Fibroblast of villous mesenchyme (primary cell): ENCODE data around the gene CDH18. TPM values are rescaled to one million over a fixed set of nuclear protein-coding genes. Genes with fewer than 3 reads are reported as not detected.

Experiments
- DNase-seq: peaks from one replicate; pipeline ENCODE4 v3.0.0-alpha.2; 2010; ENCODE audit warnings: low read depth
- H3K4me3 ChIP-seq: 2 replicates; pipeline ENCODE4 v1.5.1; 2011; ENCODE audit warnings: low read depth, mild to moderate bottlenecking, low read length
- total RNA-seq: library from RNA; depleted of rRNA; stranded (reverse); fragments of >200 nt; gene quantifications from 2 replicates; pipeline ENCODE4 v1.2.3, GENCODE V29; 2012
- TF ChIP-seq, protein P1 (sequence below): IDR thresholded peaks from 2 replicates; pipeline ENCODE4 v1.5.1; 2012; ENCODE audit warnings: low read depth, mild to moderate bottlenecking, low read length; ENCODE audit not compliant: insufficient read depth

The CDH18 gene
- total RNA-seq, 1 donor = 0.43 TPM

GRCh38 chr5:19986031-19986619 lies 1.9 kb downstream of the CDH18 start:
- no peak for DNase-seq
- TF ChIP-seq, protein P1, sequence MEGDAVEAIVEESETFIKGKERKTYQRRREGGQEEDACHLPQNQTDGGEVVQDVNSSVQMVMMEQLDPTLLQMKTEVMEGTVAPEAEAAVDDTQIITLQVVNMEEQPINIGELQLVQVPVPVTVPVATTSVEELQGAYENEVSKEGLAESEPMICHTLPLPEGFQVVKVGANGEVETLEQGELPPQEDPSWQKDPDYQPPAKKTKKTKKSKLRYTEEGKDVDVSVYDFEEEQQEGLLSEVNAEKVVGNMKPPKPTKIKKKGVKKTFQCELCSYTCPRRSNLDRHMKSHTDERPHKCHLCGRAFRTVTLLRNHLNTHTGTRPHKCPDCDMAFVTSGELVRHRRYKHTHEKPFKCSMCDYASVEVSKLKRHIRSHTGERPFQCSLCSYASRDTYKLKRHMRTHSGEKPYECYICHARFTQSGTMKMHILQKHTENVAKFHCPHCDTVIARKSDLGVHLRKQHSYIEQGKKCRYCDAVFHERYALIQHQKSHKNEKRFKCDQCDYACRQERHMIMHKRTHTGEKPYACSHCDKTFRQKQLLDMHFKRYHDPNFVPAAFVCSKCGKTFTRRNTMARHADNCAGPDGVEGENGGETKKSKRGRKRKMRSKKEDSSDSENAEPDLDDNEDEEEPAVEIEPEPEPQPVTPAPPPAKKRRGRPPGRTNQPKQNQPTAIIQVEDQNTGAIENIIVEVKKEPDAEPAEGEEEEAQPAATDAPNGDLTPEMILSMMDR = no peak
- H3K4me3 ChIP-seq = no peak overlapping the region

GRCh38 chr5:19978476-19978875 lies 9.5 kb downstream of the CDH18 start:
- TF ChIP-seq, protein P1 = no peak
- no peak overlapping the region for H3K4me3 ChIP-seq
- no peak for DNase-seq

DNA sequence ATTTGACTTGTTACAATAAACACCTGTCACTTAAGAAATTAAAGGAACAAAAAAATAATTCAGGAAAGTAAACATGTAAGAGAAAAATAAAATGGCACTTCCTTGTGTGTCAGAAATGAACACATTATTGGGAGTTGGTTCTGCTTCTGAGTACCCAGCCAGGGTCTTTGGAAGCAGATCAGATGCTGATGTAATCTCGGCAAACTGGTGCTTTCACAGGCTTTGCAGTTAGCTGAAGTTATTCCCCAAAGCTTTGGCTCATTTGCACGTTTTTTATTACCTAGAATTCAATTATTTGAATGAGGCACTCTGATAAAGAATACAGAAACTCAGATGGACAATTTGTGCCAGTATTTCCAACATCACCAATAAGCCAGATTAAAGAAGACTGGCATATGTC lies 10.9 kb downstream of the CDH18 start:
- H3K4me3 ChIP-seq = no peak overlapping the region
- DNase-seq = no peak
- TF ChIP-seq, protein P1 = no peak

- TF ChIP-seq, protein P1 = no peak
- no peak for DNase-seq
- H3K4me3 ChIP-seq = no peak overlapping the region
These were observed 12.2 kb downstream of the CDH18 start for GRCh38 chr5:19975795-19976194.

DNA sequence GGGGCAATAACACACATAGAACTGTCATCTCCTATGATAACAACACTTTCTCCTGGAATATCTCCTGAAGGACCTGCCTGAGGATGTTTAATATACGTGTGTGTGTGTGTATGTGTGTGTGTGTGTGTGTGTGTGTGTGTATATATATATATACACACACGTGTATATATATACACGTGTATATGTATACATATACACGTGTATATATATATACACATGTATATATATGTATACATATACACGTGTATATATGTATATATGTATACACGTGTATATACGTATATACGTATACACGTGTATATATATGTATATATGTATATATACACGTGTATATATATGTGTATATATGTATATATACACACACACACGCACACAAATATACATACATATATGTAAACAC lies 27.5 kb downstream of the CDH18 start:
- no peak for DNase-seq
- H3K4me3 ChIP-seq = no peak overlapping the region
- TF ChIP-seq, protein P1 = no peak

GRCh38 chr5:19959830-19960384 lies 28.1 kb downstream of the CDH18 start:
- no peak for DNase-seq

More at GRCh38 chr5:19959830-19960384, 28.1 kb downstream of the CDH18 start:
- TF ChIP-seq, protein P1 = no peak
- no peak overlapping the region for H3K4me3 ChIP-seq
